Subcutaneous abdominal adipose tissue (tissue), 5 donors: Measurements from ENCODE around the gene CD3D.

Experiments
- H3K27ac ChIP-seq: one replicate; pipeline ENCODE4 v1.7.0; 2013; ENCODE audit warnings: low read depth, mild to moderate bottlenecking, inconsistent platforms, low read length, moderate library complexity
- H3K27me3 ChIP-seq, 5 donors: one replicate each; pipeline ENCODE4 v1.7.0; 2013; ENCODE audit warnings: low read length in 5 of 5, inconsistent platforms in 1 of 5; ENCODE audit not compliant: control insufficient read depth in 5 of 5, insufficient read depth in 4 of 5
- H3K36me3 ChIP-seq, 5 donors: one replicate each; pipeline ENCODE4 v1.7.0; 2013; ENCODE audit warnings: low read length in 5 of 5; ENCODE audit not compliant: control insufficient read depth in 5 of 5, insufficient read depth in 5 of 5
- H3K4me1 ChIP-seq, 5 donors: one replicate each; pipeline ENCODE4 v1.7.0; 2013; ENCODE audit warnings: low read length in 5 of 5, mild to moderate bottlenecking in 3 of 5, moderate library complexity in 1 of 5; ENCODE audit not compliant: control insufficient read depth in 5 of 5, insufficient read depth in 5 of 5
- H3K4me3 ChIP-seq, 5 donors: one replicate each; pipeline ENCODE4 v1.7.0; 2013; ENCODE audit warnings: low read length in 5 of 5, low read depth in 1 of 5
- H3K9ac ChIP-seq, 5 donors: one replicate each; pipeline ENCODE4 v1.7.0; 2013; ENCODE audit warnings: low read length in 5 of 5, mild to moderate bottlenecking in 4 of 5, moderate library complexity in 3 of 5
- H3K9me3 ChIP-seq, 5 donors: one replicate each; pipeline ENCODE4 v1.7.0; 2013; ENCODE audit warnings: low read length in 5 of 5; ENCODE audit not compliant: control insufficient read depth in 5 of 5
- donor health status: healthy.
- donor health status: healthy.
- donor health status: healthy.
- donor health status: healthy.
- donor health status: healthy.

CD3D gene

DNA sequence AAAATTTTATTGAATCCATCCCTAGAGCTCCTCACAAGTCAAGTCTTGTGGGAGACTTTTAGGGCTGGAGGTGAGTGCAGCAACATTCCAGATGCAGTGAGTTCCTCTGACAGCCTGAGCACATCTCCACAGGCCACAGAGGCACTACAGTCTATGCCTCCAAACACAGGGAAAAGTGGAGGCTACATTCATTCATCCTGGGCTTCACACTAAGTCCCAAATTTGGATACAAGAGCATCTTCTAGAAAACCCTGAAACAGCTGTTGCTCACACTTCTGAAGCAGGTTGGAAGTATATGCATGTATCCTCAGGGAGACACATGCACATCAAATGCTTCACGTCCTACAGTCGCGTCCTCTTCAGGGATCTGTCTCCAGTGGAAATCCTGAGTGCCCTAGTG is 1.2 kb downstream of the CD3D start:
- H3K27me3 ChIP-seq = peaks cover 0 to 9% (median 5%) of the 10 kb centered on the region in 5 donors
- H3K9me3 ChIP-seq = no peaks in the 10 kb centered on the region
- no peaks in the 10 kb centered on the region for H3K36me3 ChIP-seq
- no peak overlapping the region for H3K4me3 ChIP-seq
- H3K27ac ChIP-seq = no peak overlapping the region
- no peak overlapping the region for H3K9ac ChIP-seq
- no peaks in the 10 kb centered on the region for H3K4me1 ChIP-seq

GRCh38 chr11:118340449-118340848 is 2.1 kb downstream of the CD3D start:
- Histone ChIP-seq H3K4me3 (no peak overlapping the region), H3K4me1 (no peaks in the 10 kb centered on the region), H3K9me3 (no peaks in the 10 kb centered on the region), H3K9ac (no peak overlapping the region), H3K27me3 (peaks cover 0 to 9% (median 5%) of the 10 kb centered on the region in 5 donors), H3K36me3 (no peaks in the 10 kb centered on the region), H3K27ac (no peak overlapping the region)

DNA sequence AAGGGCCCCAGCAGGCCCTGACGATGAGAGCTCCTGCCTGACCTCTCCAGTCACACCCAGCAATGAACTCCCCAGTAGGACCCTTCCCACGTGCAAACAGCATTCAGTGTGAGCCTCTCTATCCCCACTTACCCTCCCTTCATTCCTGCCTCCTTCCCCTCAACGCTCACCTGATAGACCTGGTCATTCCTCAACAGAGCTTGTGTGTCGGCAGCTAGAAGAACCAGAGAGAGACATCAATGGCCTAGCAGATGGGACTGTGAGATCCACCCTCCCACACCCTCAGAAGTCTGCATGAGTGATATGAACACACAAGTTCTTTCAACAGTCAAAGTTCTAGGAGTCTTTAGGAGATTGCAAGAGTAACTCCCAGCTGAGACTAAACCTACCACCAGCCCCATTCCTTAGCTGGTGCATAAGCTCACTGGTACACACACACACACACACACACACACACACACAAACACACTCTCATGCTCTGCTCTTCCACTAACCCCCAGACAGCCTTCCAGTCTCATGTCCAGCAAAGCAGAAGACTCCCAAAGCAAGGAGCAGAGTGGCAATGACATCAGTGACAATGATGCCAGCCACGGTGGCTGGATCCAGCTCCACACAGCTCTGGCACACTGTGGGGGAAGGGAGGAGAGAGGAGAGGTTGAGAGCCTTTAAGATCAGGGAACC is 3.1 kb downstream of the CD3D start:
- Histone ChIP-seq H3K4me3 (no peak overlapping the region), H3K9ac (no peak overlapping the region), H3K4me1 (no peaks in the 10 kb centered on the region)

GRCh38 chr11:118338637-118339061 is 3.9 kb downstream of the CD3D start:
- Histone ChIP-seq H3K36me3 (no peaks in the 10 kb centered on the region), H3K27me3 (peaks cover 0 to 6% (median 5%) of the 10 kb centered on the region in 5 donors), H3K4me1 (no peaks in the 10 kb centered on the region), H3K4me3 (no peak overlapping the region), H3K27ac (no peak overlapping the region), H3K9me3 (no peaks in the 10 kb centered on the region), H3K9ac (no peak overlapping the region)

More for the DNA sequence above, 3.1 kb downstream of the CD3D start:
- Histone ChIP-seq H3K9me3 (no peaks in the 10 kb centered on the region), H3K36me3 (no peaks in the 10 kb centered on the region), H3K27me3 (peaks cover 0 to 9% (median 5%) of the 10 kb centered on the region in 5 donors), H3K27ac (no peak overlapping the region)

DNA sequence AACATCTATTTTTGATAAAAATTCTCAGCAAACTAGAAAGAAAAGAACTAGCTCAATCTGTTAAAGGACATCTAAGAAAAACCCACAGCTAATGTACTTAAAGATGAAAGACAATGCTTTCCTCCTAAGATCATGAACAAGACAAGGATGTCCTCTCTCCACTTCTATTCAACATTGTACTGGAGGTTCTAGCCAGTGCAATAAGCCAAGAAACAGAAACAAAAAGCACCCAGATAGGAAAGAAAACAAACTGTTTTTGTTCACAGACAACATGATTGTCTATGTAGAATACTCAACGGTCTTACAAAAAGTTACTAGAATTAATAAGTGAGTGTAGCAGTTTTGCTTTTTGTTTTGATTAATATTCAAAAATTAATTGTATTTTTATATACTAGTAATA is 7.8 kb downstream of the CD3D start:
- Histone ChIP-seq H3K9me3 (no peaks in the 10 kb centered on the region), H3K4me1 (no peaks in the 10 kb centered on the region), H3K4me3 (no peak overlapping the region), H3K9ac (no peak overlapping the region), H3K27me3 (peaks cover 0 to 6% (median 4%) of the 10 kb centered on the region in 5 donors), H3K27ac (no peak overlapping the region), H3K36me3 (no peaks in the 10 kb centered on the region)

DNA sequence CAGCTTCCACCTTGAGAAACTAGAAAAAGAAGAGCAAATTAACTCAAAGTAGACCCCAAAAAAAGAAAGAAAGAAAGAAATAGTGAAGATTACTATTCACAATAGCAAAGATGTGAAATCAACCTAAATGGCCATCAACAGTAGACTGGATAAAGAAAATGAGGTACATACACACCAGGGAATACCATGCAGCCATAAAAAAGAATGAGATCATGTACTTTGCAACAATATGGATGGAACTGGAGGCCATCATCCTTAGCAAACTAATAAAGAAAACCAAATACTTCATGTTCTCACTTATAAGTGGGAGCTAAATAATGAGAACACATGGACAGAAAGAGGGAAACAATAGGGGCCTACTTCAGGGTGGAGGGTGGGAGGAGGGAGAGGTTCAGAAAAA is 13.8 kb downstream of the CD3D start:
- Histone ChIP-seq H3K27me3 (no peaks in the 10 kb centered on the region), H3K9ac (no peak overlapping the region), H3K4me1 (no peaks in the 10 kb centered on the region), H3K36me3 (no peaks in the 10 kb centered on the region), H3K9me3 (no peaks in the 10 kb centered on the region), H3K27ac (no peak overlapping the region), H3K4me3 (no peak overlapping the region)

GRCh38 chr11:118325283-118325682 is 17.2 kb downstream of the CD3D start:
- Histone ChIP-seq H3K9ac (no peak overlapping the region), H3K27ac (no peak overlapping the region), H3K36me3 (no peaks in the 10 kb centered on the region), H3K4me1 (peaks cover 0 to 16% (median 12%) of the 10 kb centered on the region in 5 donors), H3K9me3 (no peaks in the 10 kb centered on the region), H3K27me3 (no peaks in the 10 kb centered on the region), H3K4me3 (no peak overlapping the region)

GRCh38 chr11:118322721-118323120 is 19.8 kb downstream of the CD3D start:
- no peaks in the 10 kb centered on the region for H3K27me3 ChIP-seq
- H3K27ac ChIP-seq = no peak overlapping the region
- H3K4me1 ChIP-seq = peaks cover 2 to 27% (median 16%) of the 10 kb centered on the region in 5 donors
- no peaks in the 10 kb centered on the region for H3K9me3 ChIP-seq
- H3K36me3 ChIP-seq = no peaks in the 10 kb centered on the region
- no peak overlapping the region for H3K4me3 ChIP-seq
- H3K9ac ChIP-seq = no peak overlapping the region

DNA sequence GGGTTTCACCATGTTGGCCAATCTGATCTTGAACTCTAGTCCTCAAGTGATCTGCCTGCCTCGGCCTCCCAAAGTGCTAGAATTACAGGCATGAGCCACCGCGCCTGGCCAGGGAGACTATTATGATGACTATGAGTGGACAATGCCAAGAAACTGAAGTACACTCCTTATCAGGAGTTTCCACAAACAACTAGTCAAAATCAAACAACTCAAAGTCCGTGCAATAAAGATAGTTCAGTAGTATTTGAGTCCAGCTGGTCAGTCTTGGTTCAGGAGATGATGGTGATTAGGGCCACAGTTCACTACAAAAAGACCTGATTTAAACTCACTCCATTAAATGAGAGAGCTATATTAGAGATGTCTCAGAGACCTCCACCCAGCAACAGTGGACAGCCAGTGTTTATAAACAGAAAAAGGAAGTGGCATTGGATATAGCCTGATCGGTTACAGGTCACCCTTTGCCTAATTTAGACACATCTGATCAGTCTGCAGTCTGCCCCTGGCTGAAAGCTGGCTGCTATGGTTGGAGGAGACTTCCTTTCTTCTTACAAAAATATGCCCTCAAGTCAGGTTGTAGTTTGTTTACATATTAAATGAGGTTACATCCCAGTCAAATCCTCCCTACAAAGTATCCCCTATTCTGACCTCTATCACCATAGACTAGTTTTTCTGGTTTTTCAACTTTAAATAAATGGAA is 21.0 kb downstream of the CD3D start:
- Histone ChIP-seq H3K4me3 (no peak overlapping the region), H3K9me3 (peaks cover 0 to 3% (median 0%) of the 10 kb centered on the region in 5 donors), H3K27me3 (peaks cover 0 to 3% (median 0%) of the 10 kb centered on the region in 5 donors), H3K27ac (no peak overlapping the region), H3K9ac (no peak overlapping the region), H3K4me1 (peaks cover 2 to 35% (median 21%) of the 10 kb centered on the region in 5 donors), H3K36me3 (no peaks in the 10 kb centered on the region)

DNA sequence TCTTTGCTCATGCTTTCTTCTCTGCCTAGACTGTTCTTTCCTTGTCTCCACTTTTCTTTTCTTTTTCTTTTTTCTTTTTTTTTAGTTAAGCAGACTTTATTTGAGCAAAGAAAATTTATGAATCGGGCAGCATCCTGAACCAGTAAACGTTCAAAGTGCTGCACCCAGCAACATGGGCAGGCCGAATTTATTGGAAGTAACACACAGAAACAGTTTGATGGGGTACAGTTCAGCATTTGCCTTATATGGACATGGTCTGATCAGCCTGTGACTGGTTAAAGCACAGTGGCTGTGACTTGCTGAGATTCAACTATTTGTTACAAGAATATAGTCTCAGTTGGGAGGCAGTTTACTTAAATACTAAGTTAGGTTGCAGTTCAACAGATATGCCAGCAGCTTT is 22.0 kb downstream of the CD3D start:
- Histone ChIP-seq H3K36me3 (no peaks in the 10 kb centered on the region), H3K9me3 (peaks cover 0 to 3% (median 0%) of the 10 kb centered on the region in 5 donors), H3K4me1 (peaks cover 2 to 43% (median 27%) of the 10 kb centered on the region in 5 donors), H3K9ac (no peak overlapping the region), H3K4me3 (no peak overlapping the region), H3K27me3 (peaks cover 0 to 5% (median 0%) of the 10 kb centered on the region in 5 donors), H3K27ac (no peak overlapping the region)
